H9 (cell line): Measurements from ENCODE around the gene ZRANB3. TPM values are rescaled to one million over a fixed set of nuclear protein-coding genes. Genes with fewer than 3 reads are reported as not detected.

Source experiments
- DNase-seq: peaks from one replicate; pipeline ENCODE4 v3.0.0-alpha.2; 2017
- H2AFZ ChIP-seq: one replicate; pipeline ENCODE4 v1.6.1; 2013; ENCODE audit warnings: mild to moderate bottlenecking, low read length, control low read depth, moderate library complexity
- H2AK5ac ChIP-seq: 2 replicates; pipeline ENCODE4 v1.6.1; 2013; ENCODE audit warnings: low read length, control low read depth, mixed read lengths; ENCODE audit not compliant: insufficient read length
- H2BK120ac ChIP-seq: one replicate; pipeline ENCODE4 v1.6.1; 2013; ENCODE audit warnings: low read depth, mild to moderate bottlenecking, low read length, control low read depth, inconsistent platforms; ENCODE audit not compliant: poor library complexity, severe bottlenecking
- H2BK12ac ChIP-seq: 2 replicates; pipeline ENCODE4 v1.6.1; 2013; ENCODE audit warnings: low read length, control low read depth, mixed read lengths, low read depth; ENCODE audit not compliant: insufficient read length
- H2BK15ac ChIP-seq: 2 replicates; pipeline ENCODE4 v1.6.1; 2013; ENCODE audit warnings: low read depth, low read length, control low read depth
- H2BK20ac ChIP-seq: one replicate; pipeline ENCODE4 v1.6.1; 2013; ENCODE audit warnings: low read depth, mild to moderate bottlenecking, low read length, control low read depth, inconsistent platforms; ENCODE audit not compliant: poor library complexity, severe bottlenecking
- H2BK5ac ChIP-seq: 2 replicates; pipeline ENCODE4 v1.6.1; 2013; ENCODE audit warnings: low read length, control low read depth, mixed read lengths; ENCODE audit not compliant: insufficient read length
- H3K14ac ChIP-seq: 2 replicates; pipeline ENCODE4 v1.6.1; 2013; ENCODE audit warnings: low read length, control low read depth; ENCODE audit not compliant: insufficient read depth
- H3K18ac ChIP-seq: 2 replicates; pipeline ENCODE4 v1.6.1; 2013; ENCODE audit warnings: low read depth, mild to moderate bottlenecking, mixed read lengths, low read length, control low read depth; ENCODE audit not compliant: insufficient read length
- H3K23ac ChIP-seq: 2 replicates; pipeline ENCODE4 v1.6.1; 2013; ENCODE audit warnings: low read length, control low read depth, mixed read lengths, low read depth; ENCODE audit not compliant: insufficient read length
- H3K23me2 ChIP-seq: 2 replicates; pipeline ENCODE4 v1.6.1; 2013; ENCODE audit warnings: low read depth, mild to moderate bottlenecking, mixed read lengths, low read length, control low read depth; ENCODE audit not compliant: insufficient read length, poor library complexity, severe bottlenecking
- H3K27ac ChIP-seq: 2 replicates; pipeline ENCODE4 v1.5.1; 2013; ENCODE audit warnings: low read length, control low read depth, mixed read lengths, low read depth; ENCODE audit not compliant: insufficient read length
- H3K27me3 ChIP-seq: 2 replicates; pipeline ENCODE4 v1.6.1; 2013; ENCODE audit warnings: low read length, control low read depth, inconsistent platforms; ENCODE audit not compliant: insufficient read depth
- H3K4ac ChIP-seq: 2 replicates; pipeline ENCODE4 v1.6.1; 2013; ENCODE audit warnings: low read depth, mild to moderate bottlenecking, control low read depth, inconsistent platforms, low read length, moderate library complexity
- H3K4me1 ChIP-seq: 2 replicates; pipeline ENCODE4 v1.6.1; 2013; ENCODE audit warnings: low read length, control low read depth, inconsistent platforms; ENCODE audit not compliant: insufficient read depth
- H3K4me2 ChIP-seq: 2 replicates; pipeline ENCODE4 v1.6.1; 2013; ENCODE audit warnings: low read length, control low read depth, mixed read lengths; ENCODE audit not compliant: insufficient read length, insufficient read depth
- H3K56ac ChIP-seq: 2 replicates; pipeline ENCODE4 v1.6.1; 2013; ENCODE audit warnings: low read depth, mild to moderate bottlenecking, mixed read lengths, low read length, control low read depth; ENCODE audit not compliant: insufficient read length
- H3K79me1 ChIP-seq: 2 replicates; pipeline ENCODE4 v1.6.1; 2013; ENCODE audit warnings: low read depth, mild to moderate bottlenecking, moderate library complexity, low read length, control low read depth, inconsistent platforms; ENCODE audit not compliant: insufficient read depth, poor library complexity, severe bottlenecking
- H3K79me2 ChIP-seq: 2 replicates; pipeline ENCODE4 v1.6.1; 2013; ENCODE audit warnings: low read length, control low read depth, inconsistent platforms; ENCODE audit not compliant: insufficient read depth
- H3K9ac ChIP-seq: 2 replicates; pipeline ENCODE4 v1.6.1; 2013; ENCODE audit warnings: low read length, control low read depth, mixed read lengths; ENCODE audit not compliant: insufficient read length; ENCODE audit errors: extremely low read depth
- H3K9me3 ChIP-seq: one replicate; pipeline ENCODE4 v1.6.1; 2013; ENCODE audit warnings: low read depth, low read length, inconsistent platforms; ENCODE audit not compliant: control insufficient read depth
- H3T11ph ChIP-seq: one replicate; pipeline ENCODE4 v1.6.1; 2013; ENCODE audit warnings: mild to moderate bottlenecking, low read length, control low read depth, inconsistent platforms
- H4K20me1 ChIP-seq: one replicate; pipeline ENCODE4 v1.6.1; 2013; ENCODE audit not compliant: control insufficient read depth, insufficient read length, insufficient read depth
- H4K5ac ChIP-seq: 2 replicates; pipeline ENCODE4 v1.6.1; 2013; ENCODE audit warnings: low read depth, mild to moderate bottlenecking, mixed read lengths, low read length, control low read depth; ENCODE audit not compliant: insufficient read length
- H4K8ac ChIP-seq: replicated peaks from 2 replicates; pipeline ENCODE4 v1.6.1; 2013; ENCODE audit warnings: low read length, control low read depth, mixed read lengths, low read depth; ENCODE audit not compliant: insufficient read length
- H4K91ac ChIP-seq: 2 replicates; pipeline ENCODE4 v1.6.1; 2013; ENCODE audit warnings: low read depth, mild to moderate bottlenecking, moderate library complexity, mixed read lengths, low read length, control low read depth; ENCODE audit not compliant: insufficient read length
- H3K27ac Mint-ChIP-seq, 3 experiments: 2 replicates in 2 of 3; 3 replicates in 1 of 3; pipeline ENCODE4 v1.8.0; 2020 to 2021; ENCODE audit warnings: mixed read lengths in 3 of 3, mild to moderate bottlenecking in 1 of 3, moderate library complexity in 1 of 3
- H3K27me3 Mint-ChIP-seq: 2 replicates; pipeline ENCODE4 v1.8.0; 2021; ENCODE audit warnings: low read depth, mild to moderate bottlenecking, moderate library complexity, mixed read lengths
- H3K36me3 Mint-ChIP-seq, 3 experiments: 2 replicates in 2 of 3; 3 replicates in 1 of 3; pipeline ENCODE4 v1.8.0; 2020 to 2021; ENCODE audit warnings: low read depth in 3 of 3, mixed read lengths in 3 of 3; ENCODE audit not compliant: insufficient read depth in 1 of 3
- H3K4me1 Mint-ChIP-seq, 2 experiments: 2 replicates each; pipeline ENCODE4 v1.8.0; 2020; ENCODE audit warnings: mixed read lengths in 2 of 2
- H3K4me3 Mint-ChIP-seq, 2 experiments: 2 replicates in 1 of 2; 3 replicates in 1 of 2; pipeline ENCODE4 v1.8.0; 2020 to 2021; ENCODE audit warnings: mild to moderate bottlenecking in 2 of 2, mixed read lengths in 2 of 2, moderate library complexity in 1 of 2
- H3K9me3 Mint-ChIP-seq, 2 experiments: 2 replicates in 1 of 2; 3 replicates in 1 of 2; pipeline ENCODE4 v1.8.0; 2020; ENCODE audit warnings: mild to moderate bottlenecking in 2 of 2, mixed read lengths in 2 of 2, moderate library complexity in 1 of 2
- total RNA-seq: library from RNA; stranded (reverse); gene quantifications from 2 replicates; pipeline ENCODE4 v1.2.1, GENCODE V29; 2021
- TF ChIP-seq, protein P1 (sequence below): fragments of 200-600 bp; sonication (generic); conservative IDR thresholded peaks from 3 replicates; pipeline ENCODE4 v1.8.0; 2021; ENCODE audit warnings: antibody characterized with exemption, mild to moderate bottlenecking

The ZRANB3 gene
- total RNA-seq, 1 experiment from 2014 or later: 16.7 TPM

DNA sequence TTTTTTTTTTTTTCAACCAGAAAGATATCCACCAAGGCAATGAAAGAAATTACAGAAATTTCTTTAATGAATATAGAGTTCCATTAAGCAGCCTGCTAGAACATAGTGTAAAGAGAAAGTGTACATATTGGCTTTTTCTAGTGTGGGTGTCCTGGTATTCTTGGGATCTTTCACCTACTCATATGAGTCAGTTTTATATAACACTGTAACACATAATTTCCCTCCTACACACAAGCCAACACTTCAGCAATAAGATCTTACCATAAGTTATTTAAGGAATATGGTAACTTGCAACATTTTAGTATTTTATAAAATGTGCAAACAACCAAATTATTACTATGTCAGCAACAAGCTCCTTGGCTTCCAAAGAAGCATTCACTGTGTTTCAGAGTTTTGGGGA lies 59.9 kb downstream of the ZRANB3 start:
- no peak overlapping the region for H3T11ph ChIP-seq
- no peak overlapping the region for H2AFZ ChIP-seq
- no peak overlapping the region for H2BK120ac ChIP-seq
- DNase-seq: no peak
- H3K4me1 ChIP-seq: no peaks in the 10 kb centered on the region
- H3K27ac Mint-ChIP-seq: no peak overlapping the region
- H3K27me3 Mint-ChIP-seq: no peaks in the 10 kb centered on the region
- no peaks in the 10 kb centered on the region for H3K27me3 ChIP-seq
- H3K9me3 ChIP-seq: no peaks in the 10 kb centered on the region
- no peak overlapping the region for H3K4me2 ChIP-seq
- H3K79me1 ChIP-seq: no peaks in the 10 kb centered on the region
- TF ChIP-seq, protein P1, sequence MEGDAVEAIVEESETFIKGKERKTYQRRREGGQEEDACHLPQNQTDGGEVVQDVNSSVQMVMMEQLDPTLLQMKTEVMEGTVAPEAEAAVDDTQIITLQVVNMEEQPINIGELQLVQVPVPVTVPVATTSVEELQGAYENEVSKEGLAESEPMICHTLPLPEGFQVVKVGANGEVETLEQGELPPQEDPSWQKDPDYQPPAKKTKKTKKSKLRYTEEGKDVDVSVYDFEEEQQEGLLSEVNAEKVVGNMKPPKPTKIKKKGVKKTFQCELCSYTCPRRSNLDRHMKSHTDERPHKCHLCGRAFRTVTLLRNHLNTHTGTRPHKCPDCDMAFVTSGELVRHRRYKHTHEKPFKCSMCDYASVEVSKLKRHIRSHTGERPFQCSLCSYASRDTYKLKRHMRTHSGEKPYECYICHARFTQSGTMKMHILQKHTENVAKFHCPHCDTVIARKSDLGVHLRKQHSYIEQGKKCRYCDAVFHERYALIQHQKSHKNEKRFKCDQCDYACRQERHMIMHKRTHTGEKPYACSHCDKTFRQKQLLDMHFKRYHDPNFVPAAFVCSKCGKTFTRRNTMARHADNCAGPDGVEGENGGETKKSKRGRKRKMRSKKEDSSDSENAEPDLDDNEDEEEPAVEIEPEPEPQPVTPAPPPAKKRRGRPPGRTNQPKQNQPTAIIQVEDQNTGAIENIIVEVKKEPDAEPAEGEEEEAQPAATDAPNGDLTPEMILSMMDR: no peak
- no peak overlapping the region for H3K4me3 Mint-ChIP-seq
- no peaks in the 10 kb centered on the region for H3K4me1 Mint-ChIP-seq
- H3K27ac ChIP-seq: no peak overlapping the region
- H4K5ac ChIP-seq: no peak overlapping the region
- H3K14ac ChIP-seq: no peak overlapping the region
- no peak overlapping the region for H3K4ac ChIP-seq
- no peak overlapping the region for H2BK5ac ChIP-seq
- H3K18ac ChIP-seq: no peak overlapping the region
- no peaks in the 10 kb centered on the region for H3K79me2 ChIP-seq
- H4K91ac ChIP-seq: no peak overlapping the region
- no peak overlapping the region for H2BK15ac ChIP-seq
- H3K23ac ChIP-seq: no peak overlapping the region
- no peak overlapping the region for H4K8ac ChIP-seq
- H3K36me3 Mint-ChIP-seq: no peaks in the 10 kb centered on the region; a peak in 1 of 7 replicates
- no peak overlapping the region for H2BK20ac ChIP-seq
- H3K9me3 Mint-ChIP-seq: no peaks in the 10 kb centered on the region
- no peak overlapping the region for H2BK12ac ChIP-seq
- no peak overlapping the region for H2AK5ac ChIP-seq
- no peak overlapping the region for H3K56ac ChIP-seq
- no peaks in the 10 kb centered on the region for H4K20me1 ChIP-seq
- H3K23me2 ChIP-seq: no peaks in the 10 kb centered on the region
- no peak overlapping the region for H3K9ac ChIP-seq
